ENCODE results near the gene GCGR.
A peak's percentile ranks its signal among the peaks of the same experiment; 100 is the strongest.

Gene GCGR

DNA sequence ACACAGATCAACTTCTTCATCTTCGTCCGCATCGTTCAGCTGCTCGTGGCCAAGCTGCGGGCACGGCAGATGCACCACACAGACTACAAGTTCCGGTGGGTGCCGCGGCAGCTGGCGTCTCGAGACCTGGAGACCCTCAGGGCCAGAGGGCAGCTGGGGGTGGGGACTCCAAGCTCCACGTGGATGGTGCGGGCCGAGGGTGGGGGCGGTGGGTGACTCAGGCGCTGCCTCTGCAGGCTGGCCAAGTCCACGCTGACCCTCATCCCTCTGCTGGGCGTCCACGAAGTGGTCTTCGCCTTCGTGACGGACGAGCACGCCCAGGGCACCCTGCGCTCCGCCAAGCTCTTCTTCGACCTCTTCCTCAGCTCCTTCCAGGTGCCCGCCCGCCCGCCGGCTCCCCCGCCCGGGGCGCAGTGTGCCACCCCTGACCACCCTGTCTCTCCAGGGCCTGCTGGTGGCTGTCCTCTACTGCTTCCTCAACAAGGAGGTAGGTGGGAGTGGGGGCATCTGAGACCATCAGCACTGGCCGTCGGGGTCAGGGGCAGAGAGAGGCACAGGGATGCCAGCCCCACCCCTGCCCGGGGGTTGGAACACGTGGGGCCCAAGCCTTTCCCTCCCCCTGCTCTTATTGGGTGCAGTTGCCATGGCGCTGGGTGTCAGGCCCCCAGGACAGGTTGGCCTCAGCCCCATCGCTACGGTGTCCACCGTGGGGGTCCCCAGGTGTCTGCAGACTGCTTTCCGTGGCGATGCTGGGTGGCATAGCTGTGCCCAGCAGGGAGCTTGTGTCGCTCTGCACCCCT, 8.8 kb downstream of the GCGR start:
- no peak for DNase-seq

DNA sequence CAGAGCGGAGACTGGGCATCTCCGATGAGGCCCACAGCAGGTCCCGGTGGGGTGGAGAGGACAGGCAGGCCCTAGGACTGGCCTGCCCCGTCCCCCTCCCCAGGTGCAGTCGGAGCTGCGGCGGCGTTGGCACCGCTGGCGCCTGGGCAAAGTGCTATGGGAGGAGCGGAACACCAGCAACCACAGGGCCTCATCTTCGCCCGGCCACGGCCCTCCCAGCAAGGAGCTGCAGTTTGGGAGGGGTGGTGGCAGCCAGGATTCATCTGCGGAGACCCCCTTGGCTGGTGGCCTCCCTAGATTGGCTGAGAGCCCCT, 9.4 kb downstream of the GCGR start:
- no peak for DNase-seq

- DNase-seq = no peak
Observed at GRCh38 chr17:81813861-81814683, 10.1 kb downstream of the GCGR start.

DNA sequence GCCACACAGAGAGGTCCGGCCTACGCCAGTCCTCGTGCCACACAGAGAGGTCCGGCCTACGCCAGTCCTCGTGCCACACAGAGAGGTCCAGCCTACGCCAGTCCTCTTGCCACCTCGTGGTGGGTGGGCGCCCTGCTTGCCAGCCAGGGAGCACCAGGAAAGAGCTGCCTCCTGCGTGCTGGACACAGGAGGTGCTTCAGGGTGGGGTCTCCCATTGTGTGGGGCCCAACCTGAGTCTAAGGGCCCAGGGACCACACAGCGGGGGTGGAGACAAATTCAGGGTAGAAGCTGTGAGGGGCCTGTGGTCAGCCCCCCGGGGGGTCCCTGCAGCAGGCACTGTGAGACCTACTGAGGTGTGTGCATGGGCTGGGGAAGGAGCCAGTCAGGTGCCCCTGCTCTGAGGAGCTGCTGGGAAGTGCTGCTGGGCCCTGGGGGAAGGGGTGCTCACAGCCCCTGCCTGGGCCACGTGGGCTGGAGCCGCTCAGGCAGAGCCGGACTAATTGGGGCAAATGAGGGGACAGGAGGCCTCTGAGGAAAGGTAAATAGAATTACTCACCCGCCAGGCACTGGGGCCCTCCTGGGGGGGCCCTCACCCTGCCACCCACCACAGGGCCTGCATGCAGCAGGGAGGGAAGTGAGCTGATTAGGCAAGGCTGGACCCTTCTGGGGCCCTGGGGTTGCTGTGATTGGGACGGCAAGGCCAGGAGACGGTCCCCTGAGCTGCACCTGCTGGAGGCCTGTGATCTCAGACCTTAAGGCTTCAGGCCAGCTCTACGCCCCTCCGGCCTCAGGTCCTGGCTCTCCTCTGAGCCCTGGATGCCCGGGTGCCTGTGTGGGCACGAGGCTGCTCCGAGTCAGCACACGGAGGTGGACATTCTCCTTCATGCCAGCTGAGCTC, 11.0 kb downstream of the GCGR start:
- no peak for DNase-seq

DNA sequence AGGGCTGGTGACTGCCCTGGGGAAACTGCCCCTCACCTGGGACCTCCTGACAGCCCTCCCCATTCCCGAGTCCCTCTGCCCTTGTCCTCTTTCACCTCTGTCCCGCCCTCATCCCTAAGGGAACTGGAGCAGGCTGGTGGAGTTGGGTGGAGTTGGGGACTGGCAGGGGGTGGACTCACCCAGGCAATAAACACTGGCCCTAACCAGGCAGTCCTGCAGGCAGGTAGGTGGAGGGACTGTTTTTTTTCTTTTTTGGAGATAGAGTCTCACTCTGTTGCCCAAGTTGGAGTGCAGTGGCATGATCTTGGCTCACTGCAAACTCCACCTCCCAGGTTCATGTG, 11.7 kb downstream of the GCGR start:
- no peak for DNase-seq

DNA sequence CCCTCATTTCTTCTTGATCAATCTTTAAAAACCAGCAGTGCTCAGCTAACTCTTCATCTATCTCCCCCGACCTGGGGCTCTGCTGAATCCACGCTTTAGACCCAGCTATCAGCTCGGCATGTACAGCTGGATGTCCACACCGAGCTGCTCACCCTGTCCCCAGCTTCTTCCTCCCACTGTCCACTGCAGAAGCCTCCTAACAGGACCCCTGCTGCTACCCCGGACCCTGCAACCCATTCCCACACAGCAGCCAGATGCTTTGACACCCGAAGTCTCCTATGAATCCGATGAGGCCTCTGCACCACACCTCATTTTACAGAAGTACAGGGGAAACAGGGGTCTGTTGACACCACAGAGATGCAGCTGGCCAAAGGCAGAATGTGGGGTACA, 13.8 kb downstream of the GCGR start:
- DNase-seq = no peak

- no peak for DNase-seq
Observed at GRCh38 chr17:81819708-81820107, 15.8 kb downstream of the GCGR start.

GRCh38 chr17:81821147-81821546, 17.2 kb downstream of the GCGR start:
- DNase-seq = no peak

DNA sequence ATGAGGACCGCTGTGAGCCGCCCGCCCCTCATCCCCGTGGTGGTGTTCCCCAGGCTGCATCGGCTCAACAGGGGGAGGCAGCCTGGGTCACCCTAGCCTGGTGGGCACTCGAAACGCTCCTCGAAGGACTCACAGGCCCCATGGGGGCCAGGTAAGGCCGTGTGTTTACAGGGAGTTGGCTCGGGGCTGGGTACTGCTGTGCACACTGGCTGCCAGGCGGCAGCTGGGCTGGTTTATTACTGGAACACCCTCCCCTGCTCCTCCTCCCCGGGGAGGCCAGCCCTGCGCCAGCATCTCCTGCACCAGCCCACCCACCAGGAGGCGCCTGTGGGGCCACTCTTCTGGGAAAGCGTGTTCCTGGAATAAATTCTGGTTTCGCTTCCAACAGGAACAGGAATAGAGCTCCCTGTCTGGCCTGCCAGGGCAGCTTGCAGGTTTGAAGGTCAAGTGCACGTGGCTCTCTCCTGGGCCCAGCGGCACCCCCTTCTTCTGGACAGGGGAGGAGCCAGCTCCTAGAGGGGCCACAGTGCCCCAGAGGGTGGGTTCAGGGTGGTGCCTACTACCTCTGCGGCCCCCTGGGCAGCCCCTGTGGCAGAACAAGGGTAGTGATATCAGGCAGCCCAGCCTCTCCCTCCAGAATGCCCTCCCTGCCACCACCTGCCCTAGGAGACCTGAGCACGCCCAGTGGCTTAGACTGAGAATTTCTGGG, 17.8 kb downstream of the GCGR start:
- no peak for DNase-seq

DNA sequence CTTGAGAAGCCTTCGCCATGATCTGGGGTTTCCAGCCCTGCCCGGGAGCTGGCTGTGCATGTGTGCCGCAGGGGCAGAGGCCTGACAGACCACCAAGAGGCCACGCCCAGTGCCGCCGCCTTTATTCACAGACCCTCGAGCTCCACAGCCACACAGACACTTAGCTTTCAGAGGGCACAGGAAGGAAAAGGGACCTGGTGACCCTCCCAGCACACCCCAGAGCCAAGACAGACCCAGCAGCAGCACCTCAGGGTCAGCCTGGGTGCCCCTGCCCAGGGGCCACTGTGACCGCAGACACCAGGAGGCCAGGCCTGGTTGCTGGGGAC, 18.3 kb downstream of the GCGR start:
- DNase-seq = no peak

- DNase-seq = no peak
Observed at GRCh38 chr17:81822996-81823819, 19.3 kb downstream of the GCGR start.

DNA sequence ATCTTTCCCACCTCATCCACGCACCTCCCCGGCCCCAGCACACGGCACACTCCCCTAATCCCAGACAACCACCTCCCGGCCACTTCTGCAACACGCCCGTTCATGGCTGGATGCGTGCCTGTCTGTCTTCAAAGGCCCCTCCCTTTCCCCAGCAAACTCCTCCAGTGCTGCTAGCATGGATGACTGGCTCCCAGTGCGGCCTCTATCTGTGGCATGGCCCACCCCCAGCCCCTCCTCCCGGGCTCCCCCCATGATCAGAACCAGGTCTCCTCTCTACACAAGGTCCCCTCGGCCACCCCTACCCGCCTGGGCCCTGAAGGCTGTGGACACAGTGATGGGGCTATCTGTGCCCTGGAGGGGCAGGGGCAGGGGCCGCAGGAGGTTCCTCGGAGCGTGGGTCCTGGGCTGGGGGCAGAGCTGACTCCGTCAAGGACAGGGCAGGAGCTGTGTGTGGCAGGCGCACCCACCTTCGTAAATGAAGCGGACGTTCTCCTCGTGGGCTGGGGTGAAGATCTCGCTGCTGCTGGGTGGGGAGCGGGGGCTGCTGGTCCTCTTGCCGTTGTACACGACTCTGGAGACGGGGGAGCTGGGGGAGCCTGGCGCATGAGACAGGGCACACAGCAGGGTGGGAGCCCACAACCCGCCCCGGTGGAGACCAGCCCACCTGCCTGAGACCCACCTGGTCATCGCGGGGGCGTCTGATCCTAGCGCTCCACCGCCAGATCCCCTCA, 20.0 kb downstream of the GCGR start:
- no peak for DNase-seq

GRCh38 chr17:81824595-81824994, 20.6 kb downstream of the GCGR start:
- DNase-seq = no peak

GRCh38 chr17:81825841-81826466, 22.0 kb downstream of the GCGR start:
- DNase-seq = no peak

DNA sequence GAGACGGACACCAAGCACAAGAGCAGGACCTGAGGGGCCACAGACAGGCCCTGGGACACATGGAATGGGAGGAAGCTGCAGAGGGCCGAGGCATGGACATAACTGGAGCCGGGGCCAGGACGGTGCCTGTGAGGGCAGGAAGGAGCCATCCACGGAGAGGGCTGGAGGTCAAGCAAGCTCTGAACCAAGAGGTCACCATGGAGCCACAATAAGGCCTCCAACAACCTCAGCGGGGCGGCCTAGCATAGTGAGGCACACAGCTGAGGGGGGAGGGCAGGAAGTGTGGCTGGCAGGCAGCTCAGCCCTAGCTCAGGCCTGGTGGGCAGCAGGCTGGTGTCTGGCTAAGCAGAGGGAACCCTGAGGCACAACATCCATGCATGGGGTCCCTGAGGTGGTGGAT, 24.7 kb downstream of the GCGR start:
- no peak for DNase-seq

DNA sequence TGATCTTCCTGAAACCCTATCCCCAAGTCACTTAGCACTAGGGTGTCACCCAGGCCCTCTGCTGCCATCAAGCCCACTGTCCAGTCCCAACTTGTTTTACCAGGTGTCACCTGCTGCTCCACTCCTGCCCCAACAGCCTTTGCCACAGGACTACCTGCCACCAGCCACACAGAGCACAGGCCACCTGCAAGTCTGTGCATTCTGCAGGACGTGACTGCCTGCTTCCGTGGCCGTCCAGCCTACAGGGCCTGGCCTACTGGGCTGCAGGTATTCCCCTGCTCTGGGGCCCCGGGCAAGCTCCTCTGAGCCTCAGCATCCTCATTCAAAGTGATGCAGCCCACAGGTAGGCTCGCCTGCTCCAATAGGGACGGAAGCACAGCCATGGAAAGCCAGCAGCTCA, 25.9 kb downstream of the GCGR start:
- DNase-seq = no peak

- DNase-seq = no peak
Observed at GRCh38 chr17:81831563-81831956, 27.6 kb downstream of the GCGR start.

DNA sequence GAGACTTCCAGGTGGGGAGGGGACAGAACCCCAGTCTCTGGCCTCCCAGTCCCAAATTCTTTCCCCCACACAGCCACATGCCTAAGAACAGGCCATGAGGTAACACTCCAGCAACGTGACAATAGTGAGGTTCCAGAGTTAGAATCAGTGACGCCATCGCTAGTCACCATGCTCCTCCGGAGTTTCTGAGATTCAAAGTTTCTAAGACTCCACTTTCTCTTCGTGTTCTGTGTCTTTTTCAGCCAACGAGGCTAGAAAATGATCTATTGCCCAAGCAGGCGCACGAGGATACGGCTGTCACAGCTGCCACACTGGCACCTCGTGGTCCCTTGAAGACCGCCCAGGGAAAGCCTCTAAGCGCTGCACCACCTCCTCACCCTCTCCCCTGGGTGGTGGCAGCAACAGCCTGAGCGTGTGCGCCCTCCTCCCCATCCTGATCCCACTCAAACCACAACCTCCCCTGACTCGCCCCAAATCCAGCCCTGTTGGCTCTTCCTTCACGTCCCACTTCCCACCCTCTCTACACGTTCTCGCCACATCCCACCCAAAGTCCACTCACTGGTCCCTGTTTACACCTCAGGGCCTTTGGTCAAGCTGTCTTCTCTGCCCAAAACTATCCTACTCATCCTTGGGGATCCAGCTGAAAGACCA, 28.1 kb downstream of the GCGR start:
- peak in 3 of 6 experiments; percentile 20 to 50 (median 36) for DNase-seq

GRCh38 chr17:81832608-81833159, 28.7 kb downstream of the GCGR start:
- peak in 3 of 6 experiments; percentile 39 to 50 (median 48) for DNase-seq
